GM12892 (cell line): ENCODE data around the gene CTNNA3.

Experiments
- DNase-seq: peaks from one replicate; pipeline ENCODE4 v3.0.0; 2011; ENCODE audit not compliant: insufficient read length
- FAIRE-seq: peaks from 2 replicates; lab custom pipeline; 2011; peaks lifted over from hg19 to GRCh38; lab: Jason Lieb, UNC
- POLR2A ChIP-seq: IDR thresholded peaks from 2 replicates; pipeline ENCODE4 v1.6.1; 2011; ENCODE audit warnings: low read depth, low read length, control low read depth
- POLR2AphosphoS5 ChIP-seq: IDR thresholded peaks from 2 replicates; pipeline ENCODE4 v1.6.1; 2011; ENCODE audit warnings: low read depth, low read length, control low read depth
- TAF1 ChIP-seq: IDR thresholded peaks from 2 replicates; pipeline ENCODE4 v1.6.1; 2011; ENCODE audit warnings: low read depth, mild to moderate bottlenecking, control low read depth, low read length, borderline replicate concordance

CTNNA3 gene

DNA sequence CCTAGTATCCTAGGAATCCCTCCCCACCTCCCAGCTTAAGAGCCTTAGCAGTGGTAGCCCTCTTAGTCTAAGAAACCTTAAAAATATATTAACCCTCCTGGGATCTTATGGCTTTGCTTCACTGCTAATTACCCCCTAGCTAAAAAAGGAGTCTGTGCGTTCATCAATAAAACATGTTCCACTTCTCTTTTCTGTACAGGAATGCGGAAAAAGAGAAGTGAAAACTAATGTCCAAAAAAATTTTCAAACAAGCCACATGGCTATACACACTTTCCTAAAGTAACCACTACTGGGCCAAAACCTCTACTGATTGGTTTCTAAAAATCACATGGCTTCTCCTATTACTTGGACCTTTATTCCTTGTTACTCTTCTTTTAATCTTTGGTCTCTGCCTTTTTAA is 1437.3 kb downstream of the CTNNA3 start:
- TF ChIP-seq POLR2AphosphoS5 (no peak), TAF1 (no peak), POLR2A (no peak)
- DNase-seq (no peak), FAIRE-seq (no peak)

DNA sequence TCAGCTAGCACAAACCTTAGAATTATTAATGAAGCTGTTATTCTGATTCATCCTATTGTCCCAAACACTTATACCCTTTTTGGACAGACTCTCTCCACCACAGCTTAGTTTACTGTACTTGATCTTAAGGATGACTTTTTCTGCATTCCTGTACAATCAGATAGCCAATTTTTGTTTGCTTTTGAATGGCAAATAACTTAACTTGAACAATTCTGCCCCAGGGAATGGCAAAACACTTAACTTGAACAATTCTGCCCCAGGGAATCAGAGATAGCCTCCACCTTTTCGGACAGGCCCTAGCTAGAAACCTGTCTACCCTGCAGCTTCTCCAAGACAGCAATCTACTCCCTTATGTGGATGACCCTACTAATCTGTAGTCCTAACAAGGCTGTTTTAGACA is 1438.2 kb downstream of the CTNNA3 start:
- TF ChIP-seq TAF1, result no peak
- no peak for TF ChIP-seq POLR2A
- TF ChIP-seq POLR2AphosphoS5, result no peak
- no peak for DNase-seq
- FAIRE-seq, result no peak

DNA sequence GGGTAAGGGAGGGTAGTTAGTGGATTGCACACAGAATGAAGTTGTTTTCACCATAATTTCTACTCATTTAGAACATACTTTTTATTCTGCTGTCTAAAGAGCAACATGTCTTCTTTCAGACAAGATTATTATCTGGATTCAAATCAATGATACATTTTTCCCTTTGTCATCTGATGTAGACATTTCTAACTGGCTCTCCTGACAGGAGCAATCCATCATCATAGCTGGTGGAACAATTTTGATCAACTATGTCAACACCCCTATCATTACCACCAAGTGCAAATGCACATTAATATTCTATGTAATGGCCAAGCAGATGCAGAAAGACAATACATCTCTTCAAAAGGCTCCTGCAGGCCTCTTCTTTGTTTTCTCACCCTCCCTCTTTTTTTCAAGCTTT is 1443.0 kb downstream of the CTNNA3 start:
- no peak for FAIRE-seq
- DNase-seq, result no peak
- no peak for TF ChIP-seq TAF1
- no peak for TF ChIP-seq POLR2A
- TF ChIP-seq POLR2AphosphoS5, result no peak

DNA sequence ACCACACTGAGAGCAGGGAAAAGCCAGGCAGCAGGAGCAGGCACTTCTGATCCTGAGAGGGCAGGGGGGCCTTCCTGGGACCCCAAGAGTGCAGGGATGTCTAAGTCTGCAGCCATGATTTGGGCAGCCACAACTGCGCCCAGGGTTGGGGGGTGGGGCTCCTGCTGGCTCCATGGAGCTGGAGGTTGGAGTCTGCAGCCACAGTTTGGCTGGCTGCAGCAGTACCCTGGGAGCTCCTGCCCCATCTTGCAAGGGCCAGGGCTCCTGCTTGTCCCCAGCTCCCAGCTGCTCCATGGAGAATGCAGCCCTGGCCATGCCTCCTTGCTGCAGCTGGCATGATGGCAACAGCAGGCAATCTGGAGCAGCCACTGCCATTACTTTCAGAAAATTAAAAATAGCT is 1449.8 kb downstream of the CTNNA3 start:
- FAIRE-seq, result no peak
- TF ChIP-seq POLR2A (no peak), TAF1 (no peak), POLR2AphosphoS5 (no peak)

DNA sequence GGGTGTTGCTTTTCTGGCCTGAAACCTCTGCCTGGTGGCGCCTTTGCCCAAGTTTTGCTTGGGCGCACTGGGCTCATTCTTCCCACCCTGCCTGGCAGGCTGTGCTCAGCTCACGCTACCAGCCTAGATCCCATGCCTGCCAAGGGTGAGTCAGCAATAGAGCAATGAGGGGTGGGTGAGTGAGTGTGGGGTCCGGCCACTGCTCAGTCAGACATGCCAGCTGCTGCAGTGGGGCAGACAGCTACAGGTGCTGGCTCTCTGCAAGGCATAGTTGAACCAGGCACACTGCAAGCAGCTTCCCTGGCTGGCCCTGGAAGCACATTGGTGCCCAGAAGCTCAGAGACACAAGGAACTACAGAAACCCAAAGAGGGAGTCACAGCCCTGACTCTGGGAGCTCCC is 1451.0 kb downstream of the CTNNA3 start:
- no peak for TF ChIP-seq POLR2AphosphoS5
- TF ChIP-seq TAF1, result no peak
- no peak for TF ChIP-seq POLR2A
- DNase-seq, result no peak
- no peak for FAIRE-seq

More for the DNA sequence above, 1449.8 kb downstream of the CTNNA3 start:
- DNase-seq, result no peak

DNA sequence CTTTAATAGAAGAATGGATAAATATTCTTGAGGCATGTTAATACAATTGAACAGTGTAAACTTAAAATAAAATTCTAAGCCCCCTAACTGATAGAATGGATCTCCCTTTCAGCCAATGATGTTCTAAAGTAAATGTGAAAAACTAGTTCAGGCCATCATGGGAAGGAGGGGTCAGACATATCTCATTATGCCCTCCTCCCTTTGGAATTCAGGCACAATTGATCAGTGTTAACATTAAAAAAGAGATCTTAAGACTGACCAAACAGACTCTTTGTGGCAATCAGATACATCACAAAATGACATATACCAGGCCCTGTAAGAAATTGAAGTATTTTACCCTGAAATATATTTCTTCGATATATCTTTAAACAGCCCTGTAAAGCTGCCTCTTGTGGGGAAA is 1453.1 kb downstream of the CTNNA3 start:
- no peak for DNase-seq
- FAIRE-seq, result no peak
- TF ChIP-seq POLR2A, result no peak
- no peak for TF ChIP-seq TAF1
- no peak for TF ChIP-seq POLR2AphosphoS5

DNA sequence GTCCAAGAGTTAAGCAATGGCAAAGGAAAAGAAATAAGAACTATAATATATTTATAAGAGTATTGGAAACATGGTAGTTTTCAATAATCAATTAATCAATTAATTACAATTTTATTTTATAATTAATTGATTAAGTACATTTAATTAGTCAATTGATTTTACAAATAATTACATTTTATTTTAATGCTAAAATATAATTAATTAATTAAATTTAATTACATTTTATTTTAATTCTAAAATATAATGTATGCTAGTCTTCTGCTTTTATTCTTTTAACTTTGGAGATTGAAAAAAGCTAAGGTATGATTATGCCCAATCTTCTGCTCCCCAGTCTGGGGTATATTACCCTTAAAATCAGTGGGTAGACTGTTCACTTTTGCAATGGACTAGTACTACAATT is 1456.9 kb downstream of the CTNNA3 start:
- TF ChIP-seq POLR2AphosphoS5 (no peak), POLR2A (no peak), TAF1 (no peak)
- no peak for DNase-seq
- FAIRE-seq, result no peak

DNA sequence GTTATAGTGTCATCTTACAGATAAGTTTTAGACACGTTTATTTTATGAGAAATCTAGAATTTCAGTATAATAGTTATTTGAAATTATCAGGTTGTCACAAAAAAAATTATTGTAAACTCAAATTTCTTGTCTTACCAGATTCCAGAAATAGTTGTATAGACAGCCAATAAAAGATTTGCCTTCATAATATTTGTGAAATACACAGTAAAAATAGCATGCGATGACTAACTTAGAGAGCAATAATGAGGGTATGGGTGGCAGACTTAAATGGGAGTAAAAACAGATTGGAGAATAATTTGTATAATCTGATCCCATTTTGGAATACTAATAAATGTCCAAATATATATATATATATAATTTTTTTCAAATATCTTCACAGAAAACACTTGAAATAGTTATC is 1457.7 kb downstream of the CTNNA3 start:
- no peak for DNase-seq
- no peak for FAIRE-seq
- TF ChIP-seq POLR2A (no peak), TAF1 (no peak)

DNA sequence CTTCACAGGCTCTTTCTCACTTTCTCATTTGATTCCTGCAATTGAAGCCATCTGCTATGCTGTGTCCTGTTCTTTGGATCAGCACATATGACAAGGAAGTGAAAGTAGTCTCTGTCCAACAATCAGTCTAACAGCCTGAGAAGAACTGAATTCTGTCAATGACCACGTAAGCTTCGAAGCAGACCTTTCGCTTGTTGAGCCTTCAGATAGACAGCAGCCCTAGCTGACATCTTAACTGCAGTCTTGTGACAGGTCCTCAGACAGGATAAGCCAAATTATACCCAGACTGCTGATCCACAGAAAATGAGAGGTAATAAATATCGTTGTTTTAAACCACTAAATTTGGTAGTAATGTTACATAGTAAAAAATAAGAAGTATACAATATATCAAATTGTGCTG is 1461.1 kb downstream of the CTNNA3 start:
- TF ChIP-seq POLR2AphosphoS5, result no peak
- no peak for TF ChIP-seq TAF1
- FAIRE-seq (no peak), DNase-seq (no peak)

DNA sequence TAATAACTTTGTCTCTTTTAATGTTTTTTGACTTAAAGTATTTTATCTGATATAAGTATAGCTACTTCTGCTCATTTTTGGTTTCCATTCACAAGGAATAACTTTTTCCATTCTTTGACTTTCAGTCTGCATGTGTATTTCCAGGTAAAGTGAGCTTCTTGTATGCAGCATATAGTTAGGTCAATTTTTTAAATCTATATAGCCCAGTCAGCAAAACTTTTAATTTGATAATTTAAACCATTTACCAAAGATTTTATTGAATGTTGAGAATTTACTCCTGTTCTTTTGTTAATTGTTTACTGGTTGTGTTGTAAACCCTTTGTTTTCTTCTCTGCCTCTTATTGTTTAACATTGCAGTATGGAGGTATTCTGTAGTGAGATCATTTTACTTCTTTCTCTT is 1467.1 kb downstream of the CTNNA3 start:
- FAIRE-seq, result no peak
- no peak for DNase-seq
- TF ChIP-seq POLR2A (no peak), TAF1 (no peak), POLR2AphosphoS5 (no peak)

DNA sequence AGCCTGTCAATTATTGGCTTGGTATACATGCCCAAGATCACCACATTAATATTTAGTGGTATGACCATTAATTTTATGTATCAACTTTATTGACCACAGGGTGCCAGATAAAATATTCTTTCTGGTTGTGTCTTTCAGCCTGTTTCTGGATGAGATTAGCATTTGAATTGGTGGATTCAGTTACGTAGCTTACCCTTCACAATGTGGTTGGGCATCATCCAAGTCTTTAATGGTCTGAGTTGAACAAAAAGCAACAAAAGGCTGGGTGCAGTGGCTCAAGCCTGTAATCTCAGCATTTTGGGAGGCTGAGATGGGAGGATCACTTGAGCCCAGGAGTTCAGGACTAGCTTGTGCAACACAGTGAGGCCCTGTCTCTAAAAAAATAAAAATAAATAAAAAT is 1472.3 kb downstream of the CTNNA3 start:
- no peak for DNase-seq
- TF ChIP-seq POLR2AphosphoS5, result no peak
- TF ChIP-seq POLR2A, result no peak
- TF ChIP-seq TAF1, result no peak
- FAIRE-seq, result no peak

DNA sequence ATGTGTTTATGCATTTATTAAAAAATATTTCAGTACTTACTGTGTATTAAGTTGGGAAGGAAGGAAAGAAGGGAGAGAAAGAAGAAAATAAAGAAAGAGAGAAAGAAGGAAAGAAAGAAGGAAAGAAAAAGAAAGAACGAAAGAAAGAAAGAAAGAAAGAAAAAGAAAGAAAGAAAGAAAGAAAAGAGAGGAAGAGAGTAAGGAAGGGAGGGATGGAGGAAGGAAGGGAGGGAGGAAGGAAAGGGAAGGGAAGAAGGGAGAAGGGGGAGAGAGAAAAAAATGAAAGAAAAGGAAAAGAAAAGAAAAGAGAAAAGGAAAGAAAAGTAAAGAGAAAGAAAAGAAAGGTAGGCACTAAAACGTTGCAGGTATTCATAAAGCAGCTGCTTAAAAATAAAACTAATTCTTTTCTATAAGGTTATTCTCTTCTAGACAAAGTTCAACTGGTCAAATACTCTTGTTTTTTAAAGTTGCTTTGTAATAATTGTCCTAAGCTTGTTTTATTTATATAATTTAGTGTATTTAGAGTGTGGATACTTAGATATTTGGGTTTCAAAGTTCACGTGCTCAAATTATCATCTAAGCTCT is 1473.4 kb downstream of the CTNNA3 start:
- TF ChIP-seq POLR2AphosphoS5 (no peak), POLR2A (no peak), TAF1 (no peak)
- no peak for DNase-seq
- FAIRE-seq, result no peak

DNA sequence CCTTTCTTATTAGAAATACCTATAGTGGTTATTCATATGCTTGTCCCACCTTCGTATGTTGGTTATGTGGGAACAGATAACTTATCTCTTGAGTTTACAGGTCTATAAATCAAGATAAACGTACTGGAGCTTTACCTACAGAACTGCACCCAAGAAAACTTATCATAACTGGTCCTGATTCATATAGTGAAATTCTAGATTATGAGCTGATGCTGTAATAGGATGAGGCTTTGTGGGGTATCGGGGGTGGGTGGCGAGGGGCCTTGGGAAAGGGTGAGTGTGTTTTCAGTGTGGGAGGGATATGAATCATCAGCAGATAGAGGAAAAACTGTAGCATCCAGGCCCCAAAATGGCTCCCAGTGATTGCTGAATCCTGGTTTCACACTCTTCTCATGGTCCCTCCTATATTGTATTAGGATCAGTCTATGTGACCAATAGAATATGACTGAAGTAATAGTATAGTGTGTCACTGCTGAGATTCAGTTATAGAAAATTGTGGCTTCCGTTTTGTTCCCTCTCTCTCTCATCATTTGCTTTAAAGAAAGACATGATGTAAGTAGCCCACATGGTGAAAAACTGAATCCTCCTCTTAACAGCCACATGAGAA is 1476.9 kb downstream of the CTNNA3 start:
- TF ChIP-seq POLR2AphosphoS5, result no peak
- TF ChIP-seq TAF1, result no peak
- no peak for TF ChIP-seq POLR2A
- no peak for FAIRE-seq
- DNase-seq, result no peak
